Endometrium (tissue), 2 donors: ENCODE data around the gene MPND.
A peak's percentile ranks its signal among the peaks of the same experiment; 100 is the strongest.
"Not testable (repeated sequence)": the region's sequence is repeated elsewhere in the genome, so short reads cannot be mapped to it uniquely, and the experiment has no call there.

Experiments
- FAIRE-seq: peaks from 2 replicates; lab custom pipeline; 2012; peaks lifted over from hg19 to GRCh38; lab: Jason Lieb, UNC
- donor health status: control.
- donor health status: control.

The MPND gene

GRCh38 chr19:4319067-4319718 lies 24.2 kb upstream of the MPND start:
- FAIRE-seq = no peak

GRCh38 chr19:4320419-4320818 lies 22.9 kb upstream of the MPND start:
- no peak for FAIRE-seq

DNA sequence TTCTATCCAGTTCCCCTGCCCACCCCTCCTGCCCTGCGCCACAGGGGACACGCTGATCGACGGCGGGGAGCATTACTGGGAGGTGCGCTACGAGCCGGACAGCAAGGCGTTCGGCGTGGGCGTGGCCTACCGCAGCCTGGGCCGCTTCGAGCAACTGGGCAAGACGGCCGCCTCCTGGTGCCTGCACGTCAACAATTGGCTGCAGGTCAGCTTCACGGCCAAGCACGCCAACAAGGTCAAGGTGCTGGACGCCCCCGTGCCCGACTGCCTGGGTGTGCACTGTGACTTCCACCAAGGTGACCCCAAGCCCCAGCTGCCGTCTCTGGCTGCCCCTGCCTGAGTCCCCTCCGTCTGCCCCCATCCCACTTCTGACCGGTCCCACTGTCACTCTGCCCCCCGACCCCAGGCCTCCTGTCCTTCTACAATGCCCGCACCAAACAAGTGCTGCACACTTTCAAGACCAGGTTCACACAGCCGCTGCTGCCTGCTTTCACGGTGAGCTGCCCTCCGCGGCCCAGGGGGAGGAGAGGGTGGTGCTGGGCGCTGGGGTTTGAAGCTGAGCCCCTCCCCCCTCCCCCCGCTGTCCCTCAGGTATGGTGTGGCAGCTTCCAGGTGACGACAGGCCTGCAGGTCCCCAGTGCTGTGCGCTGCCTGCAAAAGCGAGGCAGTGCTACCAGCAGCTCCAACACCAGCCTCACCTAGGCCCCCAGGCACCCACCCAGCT lies 20.3 kb upstream of the MPND start:
- no peak for FAIRE-seq

- no peak for FAIRE-seq
Observed at GRCh38 chr19:4323692-4324091, 19.7 kb upstream of the MPND start.

GRCh38 chr19:4324228-4324627 lies 19.1 kb upstream of the MPND start:
- no peak for FAIRE-seq

- no peak for FAIRE-seq
Observed at GRCh38 chr19:4326215-4326836, 17.0 kb upstream of the MPND start.

GRCh38 chr19:4326837-4327251 lies 16.5 kb upstream of the MPND start:
- FAIRE-seq = no peak

DNA sequence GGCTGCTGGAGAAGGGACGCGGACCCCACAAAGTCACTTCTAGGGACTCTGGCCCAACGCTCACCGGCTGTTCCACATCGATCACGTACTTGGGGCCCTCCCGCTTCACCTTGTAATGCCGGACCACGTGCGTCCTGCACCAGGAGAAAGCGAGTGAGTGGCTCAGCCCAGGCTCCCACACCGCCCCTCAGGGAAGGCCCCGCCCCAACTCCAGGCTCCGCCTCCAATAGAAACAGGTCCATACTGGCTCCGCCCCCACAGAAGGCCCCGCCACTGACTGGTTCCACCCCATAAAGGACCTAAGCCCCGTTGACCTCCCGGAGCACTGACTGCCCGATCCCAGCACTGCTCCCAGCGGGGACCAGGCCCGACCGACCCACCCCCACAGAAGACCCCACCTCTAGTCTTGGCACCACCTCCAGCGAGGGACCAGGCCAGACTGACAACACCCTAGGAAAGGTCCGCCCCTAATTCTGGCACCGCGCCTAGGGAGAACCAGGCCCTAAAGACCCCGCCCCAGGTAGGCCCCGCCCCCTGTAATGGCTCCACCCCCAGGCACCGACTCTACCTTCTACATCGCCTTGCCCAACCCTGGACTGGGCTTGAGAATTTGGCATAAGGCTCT lies 16.0 kb upstream of the MPND start:
- no peak for FAIRE-seq

DNA sequence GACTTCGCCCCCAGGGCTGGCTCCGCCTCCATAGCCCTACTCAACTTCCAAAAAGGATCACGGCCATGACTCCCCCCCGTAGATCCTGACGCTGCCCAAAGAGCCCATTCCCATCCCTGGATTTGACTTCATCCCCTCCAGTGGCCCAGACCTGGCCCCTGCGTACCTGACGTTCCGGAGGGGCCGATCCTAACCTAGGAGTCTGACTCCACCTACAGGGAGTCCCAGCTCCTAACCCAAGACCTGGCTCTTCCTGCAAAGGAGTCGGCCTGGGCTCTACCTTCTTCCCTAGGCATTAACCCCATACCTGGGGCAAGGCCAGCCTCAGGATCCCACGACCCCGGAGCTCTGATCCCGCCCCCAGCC lies 15.5 kb upstream of the MPND start:
- FAIRE-seq = no peak

DNA sequence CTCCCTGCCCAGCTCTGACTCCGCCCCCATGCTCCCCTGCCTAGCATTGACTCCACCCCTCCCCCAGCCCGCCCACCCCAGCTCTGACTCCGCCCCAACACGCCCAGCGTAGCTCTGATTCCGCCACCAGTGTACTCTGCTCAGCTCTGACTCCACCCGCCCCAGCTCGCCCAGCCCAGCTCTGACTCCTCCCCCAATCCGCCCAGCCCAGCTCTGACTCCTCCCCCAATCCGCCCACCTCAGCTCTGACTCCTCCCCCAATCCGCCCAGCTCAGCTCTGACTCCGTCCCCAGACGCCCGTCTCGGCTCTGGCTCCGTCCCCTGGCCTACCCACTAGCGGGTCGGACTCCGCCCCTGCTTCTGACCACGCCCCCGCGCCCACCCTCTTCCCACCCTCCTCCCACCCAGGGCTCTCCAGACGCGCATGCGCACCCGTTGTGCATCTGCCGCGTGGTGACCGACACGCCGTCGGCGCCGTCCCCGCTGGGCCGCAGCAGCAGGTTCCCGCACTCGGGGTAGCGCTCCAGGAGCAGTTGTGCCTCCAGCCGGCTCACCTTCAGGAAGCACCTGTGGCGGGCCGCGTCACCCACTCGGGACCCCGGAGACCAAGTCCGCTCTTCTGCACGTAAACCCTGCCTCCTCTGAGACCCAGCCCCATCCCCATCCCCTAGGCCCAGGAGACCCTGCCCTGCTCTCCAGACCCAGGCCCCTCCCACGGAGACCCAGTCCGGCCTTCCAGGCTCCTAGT lies 14.9 kb upstream of the MPND start:
- peak; percentile 8 for FAIRE-seq

- not testable (repeated sequence) for FAIRE-seq
Observed at GRCh38 chr19:4328991-4329681, 14.2 kb upstream of the MPND start.

DNA sequence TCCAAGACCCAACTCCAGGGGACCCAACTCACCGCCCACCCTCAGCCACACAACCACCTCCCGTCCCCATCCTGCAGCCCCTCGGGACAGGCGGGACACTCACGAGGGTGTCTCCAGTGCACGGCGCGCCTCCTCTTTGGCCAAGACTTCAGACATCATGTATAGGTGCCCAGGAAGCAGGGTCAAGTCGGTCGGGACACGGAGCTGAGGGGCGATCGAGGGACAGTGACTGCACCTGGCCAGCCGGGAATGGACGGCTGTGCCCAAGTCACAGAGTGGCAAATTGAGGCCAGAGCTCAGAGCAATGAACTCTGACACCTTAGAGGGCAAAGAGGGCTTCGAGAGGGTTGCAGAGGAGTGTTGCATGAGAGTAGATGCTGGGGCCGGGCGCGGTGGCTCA lies 13.5 kb upstream of the MPND start:
- FAIRE-seq = no peak

GRCh38 chr19:4334929-4335570 lies 8.3 kb upstream of the MPND start:
- no peak for FAIRE-seq

GRCh38 chr19:4337906-4338440 lies 5.4 kb upstream of the MPND start:
- FAIRE-seq = no peak

GRCh38 chr19:4338441-4339355 lies 4.7 kb upstream of the MPND start, which contains the start of gene STAP2:
STAP2 (minus strand) TSS chr19:4338827; CDS start chr19:4338753, 74 bp downstream.
- FAIRE-seq = no peak

DNA sequence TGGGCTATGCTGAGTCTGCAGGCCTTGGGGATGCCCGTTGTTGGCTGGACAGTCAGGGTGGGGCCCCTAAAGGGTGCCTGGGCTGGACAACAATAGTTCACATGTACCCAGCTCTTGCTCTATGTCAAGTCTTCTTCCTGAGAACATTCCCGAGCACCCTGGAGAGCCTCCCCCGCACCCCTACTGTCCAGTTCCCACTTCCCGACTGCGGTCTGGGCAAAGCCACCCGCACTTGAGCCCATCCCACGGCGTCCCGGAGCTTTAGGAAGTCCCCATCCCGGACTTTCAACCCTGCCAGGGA lies 1.1 kb upstream of the MPND start:
- no peak for FAIRE-seq

DNA sequence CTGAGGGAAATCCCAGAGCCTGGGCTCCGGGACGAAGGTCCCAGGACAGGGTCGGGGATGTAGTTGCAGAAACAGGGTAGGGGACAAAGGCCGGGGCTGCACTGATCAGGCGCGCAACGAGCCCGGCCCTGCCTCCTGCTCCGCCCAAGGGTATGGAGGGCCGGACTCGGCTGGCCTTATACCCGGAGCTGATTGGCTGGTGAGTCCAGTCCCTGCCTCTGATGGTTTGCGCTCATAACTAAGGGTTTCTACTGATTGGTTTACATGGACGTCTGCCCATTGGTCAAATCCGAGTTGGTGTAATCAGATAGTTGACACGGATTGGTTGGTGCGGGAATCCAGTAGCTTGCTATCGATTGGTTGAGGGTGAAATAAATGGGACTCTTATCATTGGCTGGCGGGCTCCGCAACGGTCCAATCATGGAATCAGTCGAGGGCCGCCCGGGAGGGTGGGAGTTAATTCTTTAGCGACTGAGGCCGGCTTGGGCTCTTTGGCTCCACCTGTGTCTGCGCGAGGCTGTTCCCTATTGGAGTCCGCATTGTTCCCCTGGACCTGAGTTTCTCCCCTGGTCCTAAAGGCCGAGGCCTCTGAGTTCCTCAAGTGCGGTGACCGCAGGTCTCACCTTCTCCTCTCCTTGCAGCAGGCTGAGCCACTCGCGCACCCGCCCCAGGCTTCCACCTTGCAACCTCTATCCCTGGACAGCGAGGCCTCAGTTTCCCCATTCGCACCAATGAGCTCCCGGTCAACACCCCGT lies 570 bp upstream of the MPND start:
- peak; percentile 100 for FAIRE-seq

- no peak for FAIRE-seq
Observed at GRCh38 chr19:4345342-4346019, 2.1 kb downstream of the MPND start.

- FAIRE-seq = no peak
Observed at GRCh38 chr19:4346020-4346383, 2.6 kb downstream of the MPND start.
